ENCODE data around the gene XYLT2.

The XYLT2 gene

GRCh38 chr17:50346313-50347116 lies 589 bp downstream of the XYLT2 start:
- peak; percentile 79 for DNase-seq (ENCODE audit: low spot score)
- TF ChIP-seq, protein P1, sequence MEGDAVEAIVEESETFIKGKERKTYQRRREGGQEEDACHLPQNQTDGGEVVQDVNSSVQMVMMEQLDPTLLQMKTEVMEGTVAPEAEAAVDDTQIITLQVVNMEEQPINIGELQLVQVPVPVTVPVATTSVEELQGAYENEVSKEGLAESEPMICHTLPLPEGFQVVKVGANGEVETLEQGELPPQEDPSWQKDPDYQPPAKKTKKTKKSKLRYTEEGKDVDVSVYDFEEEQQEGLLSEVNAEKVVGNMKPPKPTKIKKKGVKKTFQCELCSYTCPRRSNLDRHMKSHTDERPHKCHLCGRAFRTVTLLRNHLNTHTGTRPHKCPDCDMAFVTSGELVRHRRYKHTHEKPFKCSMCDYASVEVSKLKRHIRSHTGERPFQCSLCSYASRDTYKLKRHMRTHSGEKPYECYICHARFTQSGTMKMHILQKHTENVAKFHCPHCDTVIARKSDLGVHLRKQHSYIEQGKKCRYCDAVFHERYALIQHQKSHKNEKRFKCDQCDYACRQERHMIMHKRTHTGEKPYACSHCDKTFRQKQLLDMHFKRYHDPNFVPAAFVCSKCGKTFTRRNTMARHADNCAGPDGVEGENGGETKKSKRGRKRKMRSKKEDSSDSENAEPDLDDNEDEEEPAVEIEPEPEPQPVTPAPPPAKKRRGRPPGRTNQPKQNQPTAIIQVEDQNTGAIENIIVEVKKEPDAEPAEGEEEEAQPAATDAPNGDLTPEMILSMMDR (IDR thresholded peaks at IDR 0.05; ENCODE audit: extremely low read depth, missing control alignments), result no peak

- peak; percentile 18 for DNase-seq (ENCODE audit: low spot score)
- TF ChIP-seq, protein P1 (IDR thresholded peaks at IDR 0.05; ENCODE audit: extremely low read depth, missing control alignments), result no peak
Observed at GRCh38 chr17:50347117-50347893, 1.4 kb downstream of the XYLT2 start.

DNA sequence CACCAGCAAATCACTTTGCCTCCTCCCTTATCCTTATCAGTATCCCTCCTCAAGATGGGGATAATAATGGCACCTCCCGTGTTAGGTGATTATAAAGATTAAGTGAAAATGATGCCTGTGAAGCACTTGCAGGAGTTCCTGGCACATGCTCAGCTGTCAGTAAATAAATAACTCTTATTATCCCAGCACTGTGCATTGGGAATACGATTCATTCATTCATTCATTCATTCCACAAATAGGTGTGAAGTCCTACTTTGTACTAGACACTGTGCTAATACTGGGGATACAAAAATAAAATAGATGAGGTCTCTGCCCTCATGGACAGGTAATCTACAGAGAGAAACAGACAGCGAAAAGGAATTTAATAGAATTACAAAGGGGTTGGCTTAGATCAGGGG lies 2.0 kb downstream of the XYLT2 start:
- peak; percentile 1 for DNase-seq (ENCODE audit: low spot score)
- TF ChIP-seq, protein P1 (IDR thresholded peaks at IDR 0.05; ENCODE audit: extremely low read depth, missing control alignments), result no peak

- DNase-seq (ENCODE audit: low spot score), result peak; percentile 5
- TF ChIP-seq, protein P1 (IDR thresholded peaks at IDR 0.05; ENCODE audit: extremely low read depth, missing control alignments), result no peak
Observed at GRCh38 chr17:50348522-50349242, 2.8 kb downstream of the XYLT2 start.

GRCh38 chr17:50349243-50349600 lies 3.3 kb downstream of the XYLT2 start:
- no peak for DNase-seq (ENCODE audit: low spot score)
- TF ChIP-seq, protein P1 (IDR thresholded peaks at IDR 0.05; ENCODE audit: extremely low read depth, missing control alignments), result no peak

GRCh38 chr17:50350733-50351132 lies 4.8 kb downstream of the XYLT2 start:
- peak; percentile 4 for DNase-seq (ENCODE audit: low spot score)
- TF ChIP-seq, protein P1 (IDR thresholded peaks at IDR 0.05; ENCODE audit: extremely low read depth, missing control alignments), result no peak

Measured in GM20000 (cell line).